Ovary (tissue), 3 donors: ENCODE data around the gene RPN2.
A peak's percentile ranks its signal among the peaks of the same experiment; 100 is the strongest.

ENCODE experiments used
- EP300 ChIP-seq: sonication (generic); formaldehyde crosslinking; IDR thresholded peaks from one replicate; pipeline ENCODE4 v1.6.1; 2017; ENCODE audit warnings: antibody characterized with exemption
- POLR2A ChIP-seq: fragments of 450-650 bp; IDR thresholded peaks from one replicate; pipeline ENCODE4 v1.6.1; 2017; ENCODE audit warnings: antibody characterized with exemption, mild to moderate bottlenecking, moderate library complexity
- TF ChIP-seq, protein P1 (sequence below), 3 donors: fragments of 450-650 bp in 2 of 3; fragments of 200-600 bp in 1 of 3; IDR thresholded peaks; one replicate each; pipeline versions ENCODE4 v1.5.1 to v1.8.0; 2016 to 2022; ENCODE audit warnings: antibody characterized with exemption in 3 of 3, mild to moderate bottlenecking in 1 of 3
- donor health status: DM: no; HTN: no; CAD: no.

DNA sequence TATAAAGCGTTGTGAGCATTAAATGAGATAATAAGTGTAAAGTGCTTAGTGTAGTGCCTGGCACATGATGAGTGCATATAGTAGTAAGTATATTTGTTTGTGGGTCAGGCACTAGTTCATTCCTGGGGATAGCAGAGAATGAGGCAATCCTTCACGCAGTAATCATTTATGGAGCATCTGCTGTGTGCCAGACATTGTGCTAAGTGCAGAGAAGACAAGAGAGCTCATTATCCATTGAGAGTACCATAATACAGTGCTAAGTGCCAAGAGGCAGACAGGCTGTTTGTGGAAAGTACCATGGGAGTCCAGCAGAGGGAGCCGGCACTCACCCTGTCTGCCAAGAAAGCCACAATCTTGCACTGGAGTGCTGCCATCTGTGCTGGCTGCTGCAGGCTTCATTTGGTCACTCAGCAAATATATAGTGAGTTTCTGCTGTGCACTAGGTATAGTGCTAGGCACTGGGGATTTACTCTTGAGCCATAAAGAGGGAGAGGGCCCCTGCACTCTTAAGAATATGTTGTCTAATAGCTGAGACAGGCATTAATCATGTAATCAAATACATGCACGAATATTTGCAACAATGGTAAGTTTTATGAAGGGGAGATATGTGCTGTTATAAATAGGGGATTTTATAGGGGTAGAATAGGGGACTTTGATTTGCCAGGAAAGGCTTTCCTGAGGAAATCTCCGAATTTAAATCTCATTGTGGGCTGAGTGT, 13.2 kb downstream of the RPN2 start:
- TF ChIP-seq, protein P1, sequence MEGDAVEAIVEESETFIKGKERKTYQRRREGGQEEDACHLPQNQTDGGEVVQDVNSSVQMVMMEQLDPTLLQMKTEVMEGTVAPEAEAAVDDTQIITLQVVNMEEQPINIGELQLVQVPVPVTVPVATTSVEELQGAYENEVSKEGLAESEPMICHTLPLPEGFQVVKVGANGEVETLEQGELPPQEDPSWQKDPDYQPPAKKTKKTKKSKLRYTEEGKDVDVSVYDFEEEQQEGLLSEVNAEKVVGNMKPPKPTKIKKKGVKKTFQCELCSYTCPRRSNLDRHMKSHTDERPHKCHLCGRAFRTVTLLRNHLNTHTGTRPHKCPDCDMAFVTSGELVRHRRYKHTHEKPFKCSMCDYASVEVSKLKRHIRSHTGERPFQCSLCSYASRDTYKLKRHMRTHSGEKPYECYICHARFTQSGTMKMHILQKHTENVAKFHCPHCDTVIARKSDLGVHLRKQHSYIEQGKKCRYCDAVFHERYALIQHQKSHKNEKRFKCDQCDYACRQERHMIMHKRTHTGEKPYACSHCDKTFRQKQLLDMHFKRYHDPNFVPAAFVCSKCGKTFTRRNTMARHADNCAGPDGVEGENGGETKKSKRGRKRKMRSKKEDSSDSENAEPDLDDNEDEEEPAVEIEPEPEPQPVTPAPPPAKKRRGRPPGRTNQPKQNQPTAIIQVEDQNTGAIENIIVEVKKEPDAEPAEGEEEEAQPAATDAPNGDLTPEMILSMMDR (IDR thresholded peaks at IDR 0.05): peak; percentile 79 to 90 (median 84)
- TF ChIP-seq POLR2A (no peak), EP300 (no peak)
